ENCODE data around the gene MC1R. TPM values are rescaled to one million over a fixed set of nuclear protein-coding genes. Genes with fewer than 3 reads are reported as not detected.

MC1R gene
- polyA plus RNA-seq, 3 donors: 0.21 to 3.9 TPM; not detected in 1

- no peak overlapping the region for H3K27ac Mint-ChIP-seq
- no peaks in the 10 kb centered on the region for H3K4me1 Mint-ChIP-seq
- no peak for TF ChIP-seq CTCF (IDR thresholded peaks at IDR 0.05)
- Histone ChIP-seq H3K9ac (ENCODE audit: insufficient read depth, low read length, poor library complexity, severe bottlenecking) (no peak overlapping the region), H3K4me2 (replicated peaks; ENCODE audit: extremely low read depth, low read length, poor library complexity, severe bottlenecking) (no peak overlapping the region), H3K36me3 (replicated peaks in 1 of 2; ENCODE audit: control insufficient read depth in 1 of 2, insufficient read depth in 2 of 2, low read length in 2 of 2) (peaks cover 62 to 94% of the 10 kb centered on the region in 2 donors), H3K27me3 (ENCODE audit: control insufficient read depth in 2 of 2, insufficient read depth in 2 of 2, low read length in 2 of 2) (no peaks in the 10 kb centered on the region), H3K27ac (ENCODE audit: low read depth in 1 of 2, low read length in 2 of 2) (no peak overlapping the region), H4K20me1 (ENCODE audit: insufficient read depth, low read length) (peaks cover 97% of the 10 kb centered on the region), H3K4me1 (ENCODE audit: control insufficient read depth in 1 of 2, insufficient read depth in 2 of 2, low read length in 2 of 2) (no peaks in the 10 kb centered on the region), H2AFZ (ENCODE audit: insufficient read depth, low read depth, low read length, poor library complexity, severe bottlenecking) (no peak overlapping the region), H3K79me2 (ENCODE audit: insufficient read depth, low read length) (peaks cover 84% of the 10 kb centered on the region), H3K4me3 (replicated peaks in 1 of 3; ENCODE audit: low read depth in 2 of 3, low read length in 3 of 3) (no peak overlapping the region), H3K9me3 (replicated peaks in 1 of 2; ENCODE audit: control insufficient read depth in 1 of 2, insufficient read depth in 1 of 2, low read length in 2 of 2) (no peaks in the 10 kb centered on the region)
- intact Hi-C loops (cut with micrococcal nuclease): no loop called here
- no peak for DNase-seq
- no peak overlapping the region for H3K4me3 Mint-ChIP-seq
- peaks cover 50 to 80% of the 10 kb centered on the region in 2 donors for H3K36me3 Mint-ChIP-seq
- H3K9me3 Mint-ChIP-seq: no peaks in the 10 kb centered on the region
- peaks cover 0 to 1% (median 0%) of the 10 kb centered on the region in 3 donors for H3K27me3 Mint-ChIP-seq (ENCODE audit: low read depth in 3 of 3)
- WGBS (ENCODE audit: insufficient coverage): 99% methylated on average over 8 of the region's 18 CpGs
Observed at GRCh38 chr16:89880477-89881367, 37.9 kb upstream of the MC1R start.

DNA sequence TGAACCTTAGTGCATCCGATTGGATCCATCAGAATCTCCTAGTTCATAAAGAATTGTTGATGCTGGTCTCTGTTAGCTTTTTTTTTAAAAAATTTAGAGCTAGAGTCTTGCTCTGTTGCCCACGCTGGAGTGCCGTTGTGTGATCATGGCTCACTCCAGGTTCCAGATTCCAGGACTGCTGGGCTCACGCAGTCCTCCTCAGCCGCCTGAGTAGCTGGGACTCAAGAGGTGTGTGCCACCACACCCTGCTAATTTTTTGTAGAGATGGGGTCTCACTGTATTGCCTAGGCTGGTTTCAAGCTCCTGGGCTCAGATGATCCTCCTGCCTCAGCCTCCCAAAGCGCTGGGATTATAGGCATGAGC lies 37.3 kb upstream of the MC1R start:
- H3K27ac Mint-ChIP-seq: no peak overlapping the region

More for the DNA sequence above, 37.3 kb upstream of the MC1R start:
- Histone ChIP-seq H3K27ac (ENCODE audit: low read depth in 1 of 2, low read length in 2 of 2) (no peak overlapping the region), H3K36me3 (replicated peaks in 1 of 2; ENCODE audit: control insufficient read depth in 1 of 2, insufficient read depth in 2 of 2, low read length in 2 of 2) (peaks cover 63 to 94% of the 10 kb centered on the region in 2 donors), H4K20me1 (ENCODE audit: insufficient read depth, low read length) (peaks cover 91% of the 10 kb centered on the region), H3K9me3 (replicated peaks in 1 of 2; ENCODE audit: control insufficient read depth in 1 of 2, insufficient read depth in 1 of 2, low read length in 2 of 2) (no peaks in the 10 kb centered on the region), H3K4me3 (replicated peaks in 1 of 3; ENCODE audit: low read depth in 2 of 3, low read length in 3 of 3) (no peak overlapping the region), H3K4me2 (replicated peaks; ENCODE audit: extremely low read depth, low read length, poor library complexity, severe bottlenecking) (no peak overlapping the region), H3K27me3 (ENCODE audit: control insufficient read depth in 2 of 2, insufficient read depth in 2 of 2, low read length in 2 of 2) (no peaks in the 10 kb centered on the region), H2AFZ (ENCODE audit: insufficient read depth, low read depth, low read length, poor library complexity, severe bottlenecking) (no peak overlapping the region), H3K4me1 (ENCODE audit: control insufficient read depth in 1 of 2, insufficient read depth in 2 of 2, low read length in 2 of 2) (no peaks in the 10 kb centered on the region), H3K79me2 (ENCODE audit: insufficient read depth, low read length) (peaks cover 78% of the 10 kb centered on the region), H3K9ac (ENCODE audit: insufficient read depth, low read length, poor library complexity, severe bottlenecking) (no peak overlapping the region)
- H3K4me3 Mint-ChIP-seq: no peak overlapping the region
- WGBS (ENCODE audit: insufficient coverage): 97% methylated on average over 5 of the region's 6 CpGs
- TF ChIP-seq CTCF (IDR thresholded peaks at IDR 0.05): no peak
- H3K9me3 Mint-ChIP-seq: no peaks in the 10 kb centered on the region
- no peak for DNase-seq
- H3K4me1 Mint-ChIP-seq: no peaks in the 10 kb centered on the region
- H3K36me3 Mint-ChIP-seq: peaks cover 53 to 81% of the 10 kb centered on the region in 2 donors
- peaks cover 0 to 1% (median 0%) of the 10 kb centered on the region in 3 donors for H3K27me3 Mint-ChIP-seq (ENCODE audit: low read depth in 3 of 3)
- intact Hi-C loops (cut with micrococcal nuclease): no loop called here

Measured in CD14-positive monocyte (primary cell).